NCI-H748 (cell line): ENCODE measurements around the gene MAGI1.
"Not testable (repeated sequence)": the region's sequence is repeated elsewhere in the genome, so short reads cannot be mapped to it uniquely, and the experiment has no call there.

Source experiments
- DNase-seq: peaks from one replicate; lab custom pipeline; 2025; ENCODE audit not compliant: unreplicated experiment; lab: John Stamatoyannopoulos, UW

MAGI1 gene

DNA sequence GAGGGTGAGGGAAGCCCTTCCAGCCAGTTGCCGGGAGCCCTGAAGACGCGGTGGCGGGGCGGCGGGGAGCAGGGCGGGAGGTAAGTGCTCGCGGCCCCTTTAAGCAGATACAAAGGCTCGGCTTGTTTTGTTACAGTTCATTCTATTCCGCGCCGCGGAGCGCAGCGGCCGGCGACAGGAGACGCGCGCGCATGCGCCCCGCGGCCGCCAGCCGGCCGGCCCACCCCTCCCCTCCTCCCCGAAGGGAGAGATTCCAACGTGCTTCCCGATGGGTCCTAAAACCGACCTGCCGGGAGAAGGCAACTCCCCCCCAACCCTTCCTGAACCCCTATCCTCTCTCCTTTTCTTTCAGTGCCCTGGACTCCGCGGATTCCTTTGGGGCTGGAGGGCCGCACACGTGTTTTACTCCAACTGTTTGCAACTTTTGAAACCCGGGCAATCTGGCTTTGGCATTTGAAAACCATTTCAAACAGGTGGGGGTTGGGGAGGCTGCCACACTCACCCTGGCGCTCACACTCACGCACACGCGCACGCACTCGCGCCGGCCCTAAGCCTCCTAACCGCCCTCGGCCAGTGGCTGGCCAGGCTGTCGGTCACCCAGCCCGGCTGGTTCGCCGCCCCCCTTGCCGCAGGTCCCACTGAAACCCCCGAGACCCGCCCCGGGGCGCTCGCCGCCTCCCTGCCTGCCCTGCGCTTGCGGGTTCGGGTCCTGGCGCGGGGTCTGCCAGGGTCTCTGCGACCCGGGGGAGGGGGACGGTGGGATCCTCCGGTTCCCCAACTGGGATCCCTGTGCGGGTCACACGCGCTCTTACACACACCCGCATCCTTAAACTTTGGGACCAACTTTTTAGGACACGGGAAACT lies at the start of gene MAGI1:
Gene MAGI1 (minus strand): TSS at position 193 of the 864 bp plus-strand sequence. CDS start 610 bp downstream, outside the sequence.
- DNase-seq, result peak; percentile 93

DNA sequence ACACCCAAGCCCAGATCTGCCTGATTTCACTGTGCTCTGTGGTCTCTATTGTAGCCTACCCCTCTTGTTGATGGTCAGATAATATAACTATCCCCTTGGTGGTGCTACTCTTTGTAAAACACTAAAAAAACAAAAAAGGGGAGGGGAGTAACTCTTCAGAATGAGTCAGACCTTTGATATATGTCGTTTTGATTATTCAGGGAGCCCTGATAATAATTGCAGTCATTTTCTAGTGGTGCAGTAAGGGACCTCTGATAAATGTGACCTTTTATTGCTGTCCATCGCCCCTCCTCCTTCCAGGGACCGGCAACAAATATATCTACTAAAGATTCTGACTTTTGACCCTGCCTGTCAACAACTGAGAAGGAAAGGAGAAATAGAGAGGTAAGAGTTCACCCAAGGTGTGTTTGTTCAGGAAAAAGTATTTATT lies 45.1 kb upstream of the MAGI1 start:
- no peak for DNase-seq

GRCh38 chr3:66083096-66083678 lies 44.5 kb upstream of the MAGI1 start:
- DNase-seq, result no peak

DNA sequence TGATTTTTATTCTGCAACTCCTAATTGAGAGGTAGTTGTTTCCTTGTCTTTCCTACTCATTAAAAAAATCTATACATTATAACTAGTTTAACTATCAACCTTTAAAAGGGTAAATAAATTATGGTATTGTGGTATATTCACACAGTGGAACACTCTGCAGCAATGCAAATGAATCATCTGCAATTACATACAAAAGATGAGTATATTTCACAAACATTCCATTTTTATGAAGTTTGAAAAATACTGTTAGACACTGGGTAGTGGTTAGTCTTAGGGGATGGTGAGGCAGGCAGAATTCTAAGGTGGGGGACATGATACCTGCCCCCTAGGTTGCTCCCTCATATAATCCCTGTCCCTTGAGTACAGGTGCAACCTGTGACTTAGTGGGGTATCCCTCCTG lies 44.0 kb upstream of the MAGI1 start:
- DNase-seq, result no peak

GRCh38 chr3:66080167-66080566 lies 41.4 kb upstream of the MAGI1 start:
- no peak for DNase-seq

GRCh38 chr3:66077973-66078372 lies 39.3 kb upstream of the MAGI1 start:
- no peak for DNase-seq

DNA sequence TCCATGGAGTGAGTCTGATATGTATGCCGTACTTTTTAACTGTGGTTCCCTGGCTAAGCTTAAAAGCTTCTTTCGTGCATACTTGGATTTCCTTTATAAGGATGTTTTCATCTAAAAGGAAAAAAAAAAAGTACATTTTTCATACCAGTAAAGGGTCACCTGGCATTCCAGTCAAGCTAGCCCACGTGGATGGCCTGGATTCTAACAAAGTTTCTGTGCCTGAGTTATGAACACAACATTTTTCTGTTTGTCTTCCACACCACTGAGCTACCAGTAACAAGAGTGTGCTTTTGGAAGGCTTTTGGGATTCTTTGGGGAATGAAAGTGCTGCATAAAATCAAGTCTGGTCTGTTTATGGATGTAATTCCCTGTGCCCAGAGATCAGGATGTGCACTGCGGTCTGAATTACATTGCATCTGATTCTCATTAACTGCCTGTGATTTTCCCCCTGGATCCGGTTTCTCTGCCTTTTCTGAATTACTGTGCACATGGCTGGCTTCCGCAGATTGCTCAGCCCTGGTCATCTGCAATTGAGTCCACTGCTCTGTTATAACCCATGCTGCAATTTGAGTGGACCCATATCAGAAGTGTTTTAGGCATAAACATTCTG lies 38.2 kb upstream of the MAGI1 start:
- DNase-seq, result no peak

DNA sequence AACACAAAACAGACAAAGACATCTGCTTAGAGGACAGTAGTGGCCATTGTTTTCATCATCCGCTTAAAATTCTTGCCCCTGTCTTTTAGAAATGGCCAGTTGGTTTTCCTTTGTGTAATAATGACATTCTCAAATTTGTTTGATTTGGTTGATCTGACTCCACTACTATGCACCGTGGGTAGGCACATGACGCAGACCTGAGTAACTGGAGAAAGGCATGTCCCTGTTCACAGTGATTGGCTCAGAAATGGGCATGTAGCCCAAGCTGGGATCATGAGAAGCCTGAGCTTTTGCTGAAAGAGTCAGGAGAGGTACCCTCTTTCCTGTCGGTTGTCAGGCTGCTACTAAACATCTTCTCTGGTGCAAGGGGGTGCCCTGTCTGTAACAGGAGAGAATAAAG lies 36.6 kb upstream of the MAGI1 start:
- peak; percentile 11 for DNase-seq

GRCh38 chr3:66073464-66074141 lies 34.9 kb upstream of the MAGI1 start:
- DNase-seq, result peak; percentile 9

GRCh38 chr3:66068255-66068654 lies 29.5 kb upstream of the MAGI1 start:
- DNase-seq, result no peak

DNA sequence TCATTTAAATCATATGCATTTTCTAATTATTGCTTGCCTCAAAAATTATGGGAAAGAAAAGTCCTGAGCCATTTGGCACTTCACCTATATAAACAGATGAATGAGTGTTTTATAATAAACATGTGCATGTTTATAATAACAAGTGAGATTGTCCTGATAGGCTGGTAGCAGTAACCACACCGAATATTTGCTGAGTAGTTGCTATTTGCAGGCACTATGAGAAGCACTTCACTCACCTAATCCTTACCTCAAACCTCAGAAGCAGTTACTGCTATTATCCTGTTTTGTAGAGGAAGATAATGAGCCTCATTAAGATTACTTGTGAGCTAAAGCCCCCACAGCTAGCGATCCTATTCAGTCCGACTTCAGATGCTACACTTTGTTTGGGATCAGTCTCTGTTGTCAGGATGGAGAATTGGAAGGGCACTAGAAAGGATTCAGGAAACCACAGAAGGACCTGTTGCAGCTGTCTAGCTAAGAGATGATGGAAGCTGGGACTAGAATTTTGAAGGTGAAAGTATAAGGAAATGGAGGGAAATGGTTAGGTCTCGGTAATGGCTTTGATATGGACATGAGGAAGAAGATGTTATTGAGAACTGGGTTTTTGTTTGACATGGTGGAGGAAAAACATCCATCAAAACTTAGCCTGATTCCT lies 28.4 kb upstream of the MAGI1 start:
- DNase-seq, result peak; percentile 19

- DNase-seq, result no peak
These were observed 16.6 kb upstream of the MAGI1 start for GRCh38 chr3:66055289-66055688.

GRCh38 chr3:66053550-66054094 lies 14.9 kb upstream of the MAGI1 start:
- DNase-seq, result no peak

- DNase-seq, result no peak
These were observed 14.2 kb upstream of the MAGI1 start for GRCh38 chr3:66052721-66053549.

DNA sequence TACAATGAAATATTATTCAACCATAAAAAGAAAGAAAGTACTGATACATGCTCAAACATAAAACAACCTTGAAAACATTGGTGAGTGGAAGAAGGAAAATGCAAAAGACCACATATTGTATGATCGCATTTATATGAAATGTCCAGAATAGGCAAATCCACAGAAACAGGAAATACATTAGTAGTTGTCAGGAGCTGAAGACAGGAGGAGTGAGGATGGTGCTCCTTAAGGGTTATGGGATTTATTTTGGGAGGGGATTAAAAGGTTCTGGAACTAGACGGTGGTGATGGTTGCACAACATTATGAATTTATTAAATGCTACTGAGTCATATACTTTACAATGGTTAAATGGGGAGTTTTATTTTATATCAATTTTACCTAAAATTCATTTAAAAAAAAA lies 12.1 kb upstream of the MAGI1 start:
- DNase-seq, result no peak

- no peak for DNase-seq
These were observed 9.3 kb upstream of the MAGI1 start for GRCh38 chr3:66048051-66048395.

GRCh38 chr3:66047311-66048050 lies 8.8 kb upstream of the MAGI1 start:
- no peak for DNase-seq

GRCh38 chr3:66046321-66046720 lies 7.6 kb upstream of the MAGI1 start:
- not testable (repeated sequence) for DNase-seq

DNA sequence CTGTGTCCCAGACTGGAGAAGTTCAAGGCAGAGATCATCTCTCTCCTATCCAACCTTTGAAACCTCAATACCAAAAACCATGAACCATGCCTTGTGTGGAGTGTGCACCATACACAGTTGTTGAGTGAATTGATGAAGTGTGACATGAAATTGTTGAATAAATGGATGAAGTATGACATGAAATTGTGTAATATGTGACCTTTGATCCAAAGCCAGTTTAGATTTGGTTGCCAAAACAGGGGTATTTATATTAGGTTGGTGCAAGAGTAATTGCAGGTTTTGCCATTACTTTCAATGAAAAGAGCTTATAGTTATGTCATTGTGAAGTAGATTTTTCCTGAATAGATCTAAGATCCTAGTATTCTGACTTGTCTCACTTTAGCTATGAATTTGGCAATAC lies 3.1 kb upstream of the MAGI1 start:
- DNase-seq, result no peak
